K562 (cell line): ENCODE measurements around the gene CYP2W1. TPM values are rescaled to one million over a fixed set of nuclear protein-coding genes. Genes with fewer than 3 reads are reported as not detected.
A peak's percentile ranks its signal among the peaks of the same experiment; 100 is the strongest.

Source experiments
- FOSL1 ChIP-seq: fragments of 200-800 bp; sonication (Bioruptor generic); conservative IDR thresholded peaks from 2 replicates; pipeline ENCODE4 v1.6.1; 2016; ENCODE audit warnings: missing genetic modification characterization, missing compliant biosample characterization
- HDAC6 ChIP-seq: IDR thresholded peaks from 2 replicates; pipeline ENCODE4 v1.6.1; 2012; ENCODE audit warnings: low read depth, mild to moderate bottlenecking, control low read depth, inconsistent platforms, low read length, moderate library complexity
- MTA2 ChIP-seq: fragments of 450-650 bp; IDR thresholded peaks from 2 replicates; pipeline ENCODE4 v1.6.1; 2016; ENCODE audit warnings: low read depth
- SIX5 ChIP-seq, 2 experiments: IDR thresholded peaks; 2 replicates each; pipeline ENCODE4 v1.6.1; 2011; ENCODE audit warnings: low read length in 2 of 2, borderline replicate concordance in 1 of 2, low read depth in 1 of 2, mild to moderate bottlenecking in 1 of 2, moderate library complexity in 1 of 2; ENCODE audit not compliant: insufficient read depth in 1 of 2
- SMAD1 ChIP-seq: fragments of 150-350 bp; IDR thresholded peaks from 2 replicates; pipeline ENCODE4 v1.6.1; 2014; ENCODE audit warnings: low read length, low read depth; ENCODE audit not compliant: partially characterized antibody
- SMAD4 ChIP-seq: fragments of 250-450 bp; sonication (Bioruptor Pico); conservative IDR thresholded peaks from 2 replicates; pipeline ENCODE4 v1.8.0; 2021; ENCODE audit warnings: inconsistent platforms, mild to moderate bottlenecking, moderate library complexity
- TEAD4 ChIP-seq, 2 experiments: sonication (generic) in 1 of 2; formaldehyde crosslinking in 1 of 2; IDR thresholded peaks; 2 replicates each; pipeline versions ENCODE4 v1.6.1 to v1.8.0; 2012 to 2022; ENCODE audit warnings: borderline replicate concordance in 1 of 2, inconsistent platforms in 1 of 2, low read length in 1 of 2, mild to moderate bottlenecking in 1 of 2, missing genetic modification reagents in 1 of 2
- ZNF133 ChIP-seq: fragments of 250-450 bp; sonication (Bioruptor Pico); IDR thresholded peaks from 2 replicates; pipeline ENCODE4 v1.4.0; 2020; ENCODE audit warnings: mild to moderate bottlenecking
- ZNF75A ChIP-seq: fragments of 450-650 bp; formaldehyde crosslinking; IDR thresholded peaks from 2 replicates; pipeline ENCODE4 v1.4.0; 2020; ENCODE audit warnings: mild to moderate bottlenecking
- polyA plus RNA-seq, 8 experiments: library from polyadenylated mRNA; depleted of rRNA in 4 of 8; stranded (reverse) in 5 of 8; unstranded in 3 of 8; fragments of >200 nt; fragmentation: Nextera tagmentation in 2 of 8; fragmentation: Illumina TruSeq in 1 of 8; extraction: Ambion mirVana in 2 of 8; extraction: Trizol in 1 of 8; gene quantifications; 2 replicates each; pipeline versions ENCODE4 v1.2.1 to v1.2.3, GENCODE V29; 2011 to 2014; ENCODE audit warnings: inconsistent platforms in 1 of 8, missing spikeins in 1 of 8
- total RNA-seq, 7 experiments: library from RNA; depleted of rRNA in 6 of 7; stranded (reverse); fragments of >200 nt in 6 of 7; fragmentation: Illumina TruSeq in 2 of 7; extraction: Trizol in 2 of 7; gene quantifications; 2 replicates each; pipeline versions ENCODE4 v1.2.1 to v1.2.3, GENCODE V29; 2011 to 2021; ENCODE audit warnings: low replicate concordance in 1 of 7
- TF ChIP-seq, protein P1 (sequence below): fragments of 250-450 bp; sonication (Bioruptor Pico); IDR thresholded peaks from 2 replicates; pipeline ENCODE4 v1.4.0; 2020; ENCODE audit warnings: mild to moderate bottlenecking
- TF ChIP-seq, protein P2 (sequence below): fragments of 450-650 bp; formaldehyde crosslinking; conservative IDR thresholded peaks from 2 replicates; pipeline ENCODE4 v1.4.0; 2022; ENCODE audit warnings: mild to moderate bottlenecking, missing genetic modification characterization
- TF ChIP-seq, protein P3 (sequence below), 2 experiments: IDR thresholded peaks in 1 of 2; conservative IDR thresholded peaks in 1 of 2; 2 replicates each; pipeline ENCODE4 v1.6.1; 2016; ENCODE audit warnings: low read depth in 2 of 2, mild to moderate bottlenecking in 1 of 2, missing compliant biosample characterization in 1 of 2, missing genetic modification characterization in 1 of 2, moderate library complexity in 1 of 2
- TF ChIP-seq, protein P4 (sequence below): fragments of 250-450 bp; sonication (Bioruptor Pico); IDR thresholded peaks from 2 replicates; pipeline ENCODE4 v1.8.0; 2022; ENCODE audit warnings: moderate library complexity, mild to moderate bottlenecking, inconsistent platforms

The CYP2W1 gene
- total and polyA plus RNA-seq, 9 of the 15 experiments (the other 6 are each of a cell fraction or from before 2014, with no cell fraction given), result not detected

DNA sequence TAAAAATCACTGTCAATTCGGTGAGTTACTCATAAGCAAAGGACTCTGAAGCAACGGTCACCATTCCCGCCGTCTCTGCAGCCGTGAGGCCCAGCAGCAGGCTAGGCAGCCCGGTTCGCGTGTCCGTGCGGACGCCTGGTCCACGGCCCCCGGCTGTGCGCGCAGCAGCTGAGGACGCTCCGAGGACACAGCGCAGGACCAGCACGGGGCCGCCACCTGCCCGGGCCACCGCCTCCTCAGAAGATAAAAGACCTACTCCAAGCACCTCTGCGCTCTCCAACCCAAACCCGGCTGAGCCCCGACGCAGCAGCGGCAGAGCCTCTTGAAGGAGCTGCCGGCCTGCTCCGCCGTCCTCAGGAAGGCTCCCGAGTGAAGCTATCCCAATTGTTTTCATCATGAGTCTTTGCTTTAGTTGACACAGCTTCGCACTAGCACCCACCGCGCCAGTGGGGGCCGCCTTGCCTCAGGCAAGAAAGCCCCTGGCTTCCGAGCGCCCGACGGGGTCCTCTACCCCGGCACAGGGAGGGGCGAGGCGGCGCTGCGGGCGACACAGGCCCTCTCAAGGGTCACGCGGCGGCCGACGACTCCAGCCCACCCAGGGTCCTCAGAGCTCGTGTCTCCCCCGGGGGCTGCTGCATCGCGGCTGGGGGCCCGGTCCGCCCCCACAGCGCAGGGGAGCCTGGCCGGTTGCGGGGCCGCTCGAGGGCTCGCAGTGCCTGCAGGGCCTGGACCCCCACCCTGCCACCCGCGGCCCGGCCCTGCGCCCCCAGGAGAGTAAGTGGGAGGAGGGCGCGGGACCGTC, 44.5 kb downstream of the CYP2W1 start (continued):
- TF ChIP-seq, protein P1, sequence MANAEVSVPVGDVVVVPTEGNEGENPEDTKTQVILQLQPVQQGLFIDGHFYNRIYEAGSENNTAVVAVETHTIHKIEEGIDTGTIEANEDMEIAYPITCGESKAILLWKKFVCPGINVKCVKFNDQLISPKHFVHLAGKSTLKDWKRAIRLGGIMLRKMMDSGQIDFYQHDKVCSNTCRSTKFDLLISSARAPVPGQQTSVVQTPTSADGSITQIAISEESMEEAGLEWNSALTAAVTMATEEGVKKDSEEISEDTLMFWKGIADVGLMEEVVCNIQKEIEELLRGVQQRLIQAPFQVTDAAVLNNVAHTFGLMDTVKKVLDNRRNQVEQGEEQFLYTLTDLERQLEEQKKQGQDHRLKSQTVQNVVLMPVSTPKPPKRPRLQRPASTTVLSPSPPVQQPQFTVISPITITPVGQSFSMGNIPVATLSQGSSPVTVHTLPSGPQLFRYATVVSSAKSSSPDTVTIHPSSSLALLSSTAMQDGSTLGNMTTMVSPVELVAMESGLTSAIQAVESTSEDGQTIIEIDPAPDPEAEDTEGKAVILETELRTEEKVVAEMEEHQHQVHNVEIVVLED (CRISPR knock-in tag), result no peak
- TF ChIP-seq SMAD4, result 0 out of 2 replicates have a peak, but pooled peaks have one; percentile 15
- no peak for TF ChIP-seq MTA2
- no peak for TF ChIP-seq SMAD1
- TF ChIP-seq ZNF75A (CRISPR knock-in tag), result no peak
- TF ChIP-seq ZNF133 (CRISPR knock-in tag), result no peak
- TF ChIP-seq, protein P2, sequence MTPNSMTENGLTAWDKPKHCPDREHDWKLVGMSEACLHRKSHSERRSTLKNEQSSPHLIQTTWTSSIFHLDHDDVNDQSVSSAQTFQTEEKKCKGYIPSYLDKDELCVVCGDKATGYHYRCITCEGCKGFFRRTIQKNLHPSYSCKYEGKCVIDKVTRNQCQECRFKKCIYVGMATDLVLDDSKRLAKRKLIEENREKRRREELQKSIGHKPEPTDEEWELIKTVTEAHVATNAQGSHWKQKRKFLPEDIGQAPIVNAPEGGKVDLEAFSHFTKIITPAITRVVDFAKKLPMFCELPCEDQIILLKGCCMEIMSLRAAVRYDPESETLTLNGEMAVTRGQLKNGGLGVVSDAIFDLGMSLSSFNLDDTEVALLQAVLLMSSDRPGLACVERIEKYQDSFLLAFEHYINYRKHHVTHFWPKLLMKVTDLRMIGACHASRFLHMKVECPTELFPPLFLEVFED (CRISPR knock-in tag), result no peak
- TF ChIP-seq HDAC6, result 0 out of 2 replicates have a peak, but pooled peaks have one; percentile 46
- TF ChIP-seq SIX5 (IDR thresholded peaks at IDR 0.05; ENCODE audit: borderline replicate concordance in 1 of 2, insufficient read depth in 1 of 2, low read depth in 1 of 2, low read length in 2 of 2), result no peak
- TF ChIP-seq TEAD4 (IDR thresholded peaks at IDR 0.05; ENCODE audit: low read length), result no peak
- 0 out of 2 replicates have a peak, but pooled peaks have one; percentile 33 for TF ChIP-seq TEAD4 (CRISPR knock-in tag; IDR thresholded peaks at IDR 0.05; ENCODE audit: borderline replicate concordance)
- TF ChIP-seq, protein P3, sequence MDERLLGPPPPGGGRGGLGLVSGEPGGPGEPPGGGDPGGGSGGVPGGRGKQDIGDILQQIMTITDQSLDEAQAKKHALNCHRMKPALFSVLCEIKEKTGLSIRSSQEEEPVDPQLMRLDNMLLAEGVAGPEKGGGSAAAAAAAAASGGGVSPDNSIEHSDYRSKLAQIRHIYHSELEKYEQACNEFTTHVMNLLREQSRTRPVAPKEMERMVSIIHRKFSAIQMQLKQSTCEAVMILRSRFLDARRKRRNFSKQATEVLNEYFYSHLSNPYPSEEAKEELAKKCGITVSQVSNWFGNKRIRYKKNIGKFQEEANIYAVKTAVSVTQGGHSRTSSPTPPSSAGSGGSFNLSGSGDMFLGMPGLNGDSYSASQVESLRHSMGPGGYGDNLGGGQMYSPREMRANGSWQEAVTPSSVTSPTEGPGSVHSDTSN (CRISPR knock-in tag; IDR thresholded peaks at IDR 0.05; ENCODE audit: low read depth), result no peak
- TF ChIP-seq, protein P3 (tag; conservative IDR thresholded peaks at IDR 0.05; ENCODE audit: low read depth), result no peak
- TF ChIP-seq, protein P4, sequence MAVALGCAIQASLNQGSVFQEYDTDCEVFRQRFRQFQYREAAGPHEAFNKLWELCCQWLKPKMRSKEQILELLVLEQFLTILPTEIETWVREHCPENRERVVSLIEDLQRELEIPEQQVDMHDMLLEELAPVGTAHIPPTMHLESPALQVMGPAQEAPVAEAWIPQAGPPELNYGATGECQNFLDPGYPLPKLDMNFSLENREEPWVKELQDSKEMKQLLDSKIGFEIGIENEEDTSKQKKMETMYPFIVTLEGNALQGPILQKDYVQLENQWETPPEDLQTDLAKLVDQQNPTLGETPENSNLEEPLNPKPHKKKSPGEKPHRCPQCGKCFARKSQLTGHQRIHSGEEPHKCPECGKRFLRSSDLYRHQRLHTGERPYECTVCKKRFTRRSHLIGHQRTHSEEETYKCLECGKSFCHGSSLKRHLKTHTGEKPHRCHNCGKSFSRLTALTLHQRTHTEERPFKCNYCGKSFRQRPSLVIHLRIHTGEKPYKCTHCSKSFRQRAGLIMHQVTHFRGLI (CRISPR knock-in tag), result no peak
- no peak for TF ChIP-seq FOSL1 (tag)
